ENCODE results near the gene TPRN.

TPRN gene

DNA sequence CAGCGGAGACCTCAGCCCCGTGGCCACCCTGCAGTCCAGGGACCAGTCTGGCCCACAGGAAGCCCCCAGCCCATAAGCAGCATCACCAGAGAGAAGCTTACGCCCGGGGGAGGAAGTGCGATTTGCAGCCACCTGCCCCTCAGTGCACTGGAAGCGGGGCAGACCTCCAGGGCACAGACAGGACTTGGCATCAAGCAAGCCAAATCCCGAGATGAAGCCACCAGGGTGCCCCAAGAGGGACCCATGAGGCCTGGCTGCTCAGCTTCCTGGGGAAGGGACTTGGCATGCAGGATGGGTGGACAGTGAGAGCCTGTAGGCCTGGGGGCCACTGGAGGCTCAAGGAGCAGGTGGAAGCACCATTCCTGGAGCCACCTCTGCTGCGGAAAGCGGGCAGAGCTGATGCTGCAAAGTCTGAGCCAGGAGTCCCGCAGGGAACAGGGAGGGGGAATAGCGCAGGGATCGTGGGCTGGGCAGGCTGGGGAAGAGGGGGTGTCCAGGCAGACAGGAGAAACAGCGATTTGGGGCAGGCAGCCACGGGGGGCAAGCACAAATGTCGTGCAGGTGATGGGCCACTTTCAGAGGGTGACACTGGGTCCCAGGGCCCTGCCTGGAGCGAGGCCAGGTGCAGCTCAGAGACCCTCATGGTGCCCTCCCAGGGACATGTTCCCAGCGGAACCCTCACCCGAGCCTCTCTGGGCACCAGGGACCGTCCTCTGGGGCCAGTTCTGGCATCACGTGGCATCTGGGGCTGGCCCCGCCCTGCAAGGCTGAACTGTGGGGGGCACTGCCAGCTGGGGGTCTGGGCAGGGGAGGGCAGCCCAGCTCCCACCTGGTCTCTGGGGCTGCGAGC is 33.9 kb downstream of the TPRN start:
- no peak overlapping the region for H2AFZ ChIP-seq (ENCODE audit: low read length)
- H3K36me3 ChIP-seq (ENCODE audit: insufficient read depth, low read length), result no peaks in the 10 kb centered on the region
- H3K27me3 ChIP-seq (ENCODE audit: insufficient read depth, low read length), result peaks cover 14% of the 10 kb centered on the region
- peaks cover 10% of the 10 kb centered on the region for H3K4me1 ChIP-seq (ENCODE audit: insufficient read depth, low read length, severe bottlenecking)
- H3K9me3 ChIP-seq (ENCODE audit: low read length), result no peaks in the 10 kb centered on the region
- no peak overlapping the region for H3K4me2 ChIP-seq (ENCODE audit: low read length)
- H3K9ac ChIP-seq (ENCODE audit: low read length), result no peak overlapping the region
- H3K9me2 ChIP-seq (ENCODE audit: low read depth, low read length), result no peaks in the 10 kb centered on the region
- no peak overlapping the region for H3K4me3 ChIP-seq (ENCODE audit: low read depth, low read length, poor library complexity, severe bottlenecking)
- TF ChIP-seq, protein P1, sequence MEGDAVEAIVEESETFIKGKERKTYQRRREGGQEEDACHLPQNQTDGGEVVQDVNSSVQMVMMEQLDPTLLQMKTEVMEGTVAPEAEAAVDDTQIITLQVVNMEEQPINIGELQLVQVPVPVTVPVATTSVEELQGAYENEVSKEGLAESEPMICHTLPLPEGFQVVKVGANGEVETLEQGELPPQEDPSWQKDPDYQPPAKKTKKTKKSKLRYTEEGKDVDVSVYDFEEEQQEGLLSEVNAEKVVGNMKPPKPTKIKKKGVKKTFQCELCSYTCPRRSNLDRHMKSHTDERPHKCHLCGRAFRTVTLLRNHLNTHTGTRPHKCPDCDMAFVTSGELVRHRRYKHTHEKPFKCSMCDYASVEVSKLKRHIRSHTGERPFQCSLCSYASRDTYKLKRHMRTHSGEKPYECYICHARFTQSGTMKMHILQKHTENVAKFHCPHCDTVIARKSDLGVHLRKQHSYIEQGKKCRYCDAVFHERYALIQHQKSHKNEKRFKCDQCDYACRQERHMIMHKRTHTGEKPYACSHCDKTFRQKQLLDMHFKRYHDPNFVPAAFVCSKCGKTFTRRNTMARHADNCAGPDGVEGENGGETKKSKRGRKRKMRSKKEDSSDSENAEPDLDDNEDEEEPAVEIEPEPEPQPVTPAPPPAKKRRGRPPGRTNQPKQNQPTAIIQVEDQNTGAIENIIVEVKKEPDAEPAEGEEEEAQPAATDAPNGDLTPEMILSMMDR (IDR thresholded peaks at IDR 0.05; ENCODE audit: low read length), result no peak
- no peak for TF ChIP-seq EZH2 (IDR thresholded peaks at IDR 0.05; ENCODE audit: borderline replicate concordance, low read length)
- H3K27ac ChIP-seq (ENCODE audit: low read depth, low read length, poor library complexity, severe bottlenecking), result no peak overlapping the region
- H3K79me2 ChIP-seq (ENCODE audit: insufficient read depth, low read length), result no peaks in the 10 kb centered on the region
- no peaks in the 10 kb centered on the region for H3F3A ChIP-seq (ENCODE audit: insufficient read depth, low read length)
- H4K20me1 ChIP-seq (ENCODE audit: insufficient read depth, low read length), result no peaks in the 10 kb centered on the region

DNA sequence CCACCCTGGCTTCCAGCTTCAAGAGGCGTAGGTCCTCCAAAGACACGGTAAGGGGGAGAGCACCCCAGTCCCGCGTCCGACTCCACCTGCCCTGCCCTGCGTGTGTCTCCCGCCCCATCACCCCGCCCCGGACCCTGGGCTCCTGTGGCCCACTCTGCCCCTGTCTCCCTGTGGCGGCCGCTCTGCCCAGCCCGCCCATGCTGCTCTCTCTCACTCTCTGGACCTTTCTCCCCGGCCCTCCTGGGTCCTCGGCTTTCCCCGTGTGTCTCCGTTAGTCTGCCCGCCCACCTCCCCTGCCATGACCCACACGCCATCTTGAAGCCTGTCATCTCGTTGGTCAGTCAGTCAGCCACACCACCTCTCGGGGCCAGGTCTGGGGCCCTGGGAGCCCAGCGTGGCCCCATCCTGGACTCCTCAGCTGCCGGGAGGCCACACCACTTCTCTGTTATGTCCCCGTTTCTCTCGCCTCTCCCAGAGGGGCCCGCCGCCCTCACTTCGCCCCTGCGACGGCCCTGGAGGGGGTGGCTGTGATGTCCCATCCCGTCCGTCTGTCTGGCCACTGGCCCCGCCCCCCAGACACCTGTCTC is 35.2 kb downstream of the TPRN start:
- no peak overlapping the region for H3K4me3 ChIP-seq (ENCODE audit: low read depth, low read length, poor library complexity, severe bottlenecking)
- peaks cover 18% of the 10 kb centered on the region for H3K27me3 ChIP-seq (ENCODE audit: insufficient read depth, low read length)
- no peak for TF ChIP-seq EZH2 (IDR thresholded peaks at IDR 0.05; ENCODE audit: borderline replicate concordance, low read length)
- H3K36me3 ChIP-seq (ENCODE audit: insufficient read depth, low read length), result no peaks in the 10 kb centered on the region
- H3F3A ChIP-seq (ENCODE audit: insufficient read depth, low read length), result no peaks in the 10 kb centered on the region
- no peaks in the 10 kb centered on the region for H4K20me1 ChIP-seq (ENCODE audit: insufficient read depth, low read length)
- no peaks in the 10 kb centered on the region for H3K79me2 ChIP-seq (ENCODE audit: insufficient read depth, low read length)
- H3K4me1 ChIP-seq (ENCODE audit: insufficient read depth, low read length, severe bottlenecking), result peaks cover 9% of the 10 kb centered on the region
- no peak overlapping the region for H3K9ac ChIP-seq (ENCODE audit: low read length)
- H3K9me2 ChIP-seq (ENCODE audit: low read depth, low read length), result no peaks in the 10 kb centered on the region
- no peaks in the 10 kb centered on the region for H3K9me3 ChIP-seq (ENCODE audit: low read length)
- no peak overlapping the region for H2AFZ ChIP-seq (ENCODE audit: low read length)
- no peak overlapping the region for H3K4me2 ChIP-seq (ENCODE audit: low read length)
- H3K27ac ChIP-seq (ENCODE audit: low read depth, low read length, poor library complexity, severe bottlenecking), result no peak overlapping the region

DNA sequence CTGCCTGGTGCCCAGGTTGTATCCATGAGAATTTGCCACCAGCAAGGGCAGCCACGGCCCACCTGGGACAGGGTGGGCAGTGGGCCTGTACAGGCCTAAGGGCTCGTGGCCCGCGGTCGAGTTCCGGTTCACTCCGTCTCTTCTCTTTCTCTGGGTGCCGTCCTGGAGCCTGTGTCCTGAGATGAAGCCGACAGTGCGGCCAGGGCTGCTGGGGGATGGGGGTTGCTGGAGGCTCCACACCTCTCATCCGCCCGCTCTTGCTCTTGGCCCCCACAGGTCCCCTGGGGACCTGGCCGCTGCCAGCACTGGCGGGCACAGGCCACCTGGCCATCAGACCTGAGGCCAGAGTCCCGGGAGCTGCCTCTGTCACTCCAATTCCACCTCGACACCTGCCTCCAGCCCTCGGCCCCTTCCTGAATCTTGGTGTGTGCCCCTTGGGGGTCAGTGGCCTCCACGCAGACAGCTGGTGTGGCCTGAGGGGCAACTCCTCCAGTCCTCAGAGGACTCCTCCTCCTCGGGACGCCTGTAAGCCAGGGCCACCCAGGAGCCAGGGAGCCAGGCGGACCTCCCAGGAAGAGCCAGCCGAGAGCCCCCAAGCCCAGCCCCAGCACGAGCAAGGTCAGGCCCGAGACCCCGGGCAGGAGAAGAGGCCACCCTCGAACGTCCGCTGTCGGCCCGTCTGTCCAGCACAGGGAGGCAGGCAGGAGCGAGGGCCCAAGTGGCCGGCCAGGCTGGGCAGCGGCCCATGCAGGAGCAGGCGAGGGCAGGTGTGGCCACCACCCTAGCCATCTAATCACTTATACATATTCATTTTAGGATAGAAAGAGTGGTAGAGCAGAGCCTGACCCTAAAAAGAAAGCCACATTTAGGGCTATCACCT is 35.9 kb downstream of the TPRN start:
- Histone ChIP-seq H2AFZ (ENCODE audit: low read length) (no peak overlapping the region), H3K4me1 (ENCODE audit: insufficient read depth, low read length, severe bottlenecking) (peaks cover 3% of the 10 kb centered on the region), H3K4me2 (ENCODE audit: low read length) (no peak overlapping the region), H3K27me3 (ENCODE audit: insufficient read depth, low read length) (peaks cover 21% of the 10 kb centered on the region), H3K9ac (ENCODE audit: low read length) (no peak overlapping the region), H3K79me2 (ENCODE audit: insufficient read depth, low read length) (no peaks in the 10 kb centered on the region), H3F3A (ENCODE audit: insufficient read depth, low read length) (no peaks in the 10 kb centered on the region), H3K27ac (ENCODE audit: low read depth, low read length, poor library complexity, severe bottlenecking) (no peak overlapping the region), H3K9me3 (ENCODE audit: low read length) (no peaks in the 10 kb centered on the region), H3K9me2 (ENCODE audit: low read depth, low read length) (no peaks in the 10 kb centered on the region), H3K36me3 (ENCODE audit: insufficient read depth, low read length) (no peaks in the 10 kb centered on the region), H4K20me1 (ENCODE audit: insufficient read depth, low read length) (no peaks in the 10 kb centered on the region), H3K4me3 (ENCODE audit: low read depth, low read length, poor library complexity, severe bottlenecking) (no peak overlapping the region)
- no peak for TF ChIP-seq EZH2 (IDR thresholded peaks at IDR 0.05; ENCODE audit: borderline replicate concordance, low read length)
- TF ChIP-seq, protein P1 (IDR thresholded peaks at IDR 0.05; ENCODE audit: low read length), result no peak

Measured in OCI-LY1 (cell line).